Activated naive CD4-positive, alpha-beta T cell treated with anti-CD3 and anti-CD28 coated beads for 36 hours (primary cell): ENCODE measurements around the gene FLOT2. TPM values are rescaled to one million over a fixed set of nuclear protein-coding genes. Genes with fewer than 3 reads are reported as not detected.

Experiments used
- CTCF ChIA-PET: fragments of 350-600 bp; sonication (Branson Sonifier 250); formaldehyde crosslinking; loops from one replicate; lab custom pipeline; 2021; ENCODE audit warnings: antibody characterized with exemption; lab: Charles Lee
- DNase-seq: peaks from one replicate; pipeline ENCODE4 v3.0.0-alpha.2; 2020
- H3K27ac Mint-ChIP-seq: one replicate; pipeline ENCODE4 v1.8.0; 2021; ENCODE audit warnings: mild to moderate bottlenecking, mixed read lengths
- H3K27me3 Mint-ChIP-seq: one replicate; pipeline ENCODE4 v1.8.0; 2021; ENCODE audit warnings: low read depth, mixed read lengths
- H3K36me3 Mint-ChIP-seq: one replicate; pipeline ENCODE4 v1.8.0; 2021; ENCODE audit warnings: low read depth, mixed read lengths
- H3K4me1 Mint-ChIP-seq: one replicate; pipeline ENCODE4 v1.8.0; 2021; ENCODE audit warnings: low read depth, mixed read lengths
- H3K4me3 Mint-ChIP-seq: one replicate; pipeline ENCODE4 v1.8.0; 2021; ENCODE audit warnings: mild to moderate bottlenecking, moderate library complexity, mixed read lengths
- H3K9me3 Mint-ChIP-seq: one replicate; pipeline ENCODE4 v1.8.0; 2021; ENCODE audit warnings: mixed read lengths
- intact Hi-C: fragments of 100-400 bp; cut with micrococcal nuclease; formaldehyde crosslinking; loops from one replicate; pipeline ENCODE4 v1.15.1; 2023
- total RNA-seq, 2 experiments: library from RNA; stranded (reverse); gene quantifications; one replicate each; pipeline ENCODE4 v1.2.3, GENCODE V29; 2021

Gene FLOT2
- total RNA-seq, 2 experiments from 2014 or later, result 66.0 to 71.5 TPM

DNA sequence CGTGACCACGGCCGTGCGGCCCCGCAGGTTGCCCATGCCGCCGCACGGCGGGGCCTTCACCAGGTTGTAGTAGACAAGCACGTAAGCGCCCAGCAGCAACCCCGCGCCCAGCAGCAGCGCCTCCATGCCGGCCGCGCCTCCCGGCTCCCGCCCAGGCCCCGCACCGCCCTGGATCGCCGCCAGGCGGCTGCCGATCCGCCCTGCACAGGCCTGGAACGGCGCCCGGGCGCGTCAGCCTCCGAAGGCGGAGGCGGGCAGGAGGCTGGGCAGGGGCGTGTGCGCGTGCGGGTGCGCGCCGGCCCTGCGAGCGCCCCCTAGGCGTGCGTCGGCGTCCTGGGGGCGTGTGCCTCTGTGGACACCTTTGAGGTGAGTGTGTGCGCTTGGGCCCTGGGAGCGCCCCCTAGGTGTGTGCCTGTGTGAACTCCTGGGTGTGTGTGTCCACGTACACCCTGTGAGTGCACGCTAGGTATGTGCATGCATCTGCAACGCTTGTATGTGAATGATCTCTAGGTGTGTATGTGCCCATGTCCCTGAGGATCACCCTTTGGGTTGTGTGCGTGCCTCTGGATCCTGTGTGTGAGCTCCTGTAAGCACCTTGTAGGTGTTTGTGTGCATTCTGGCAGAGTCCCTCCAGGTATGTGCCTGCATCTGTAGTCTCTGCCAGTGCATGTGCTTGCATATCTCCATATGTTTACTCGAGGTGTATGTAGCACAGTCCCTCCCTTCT lies 5.4 kb upstream of the FLOT2 start, which contains the start of gene DHRS13:
TSS of gene DHRS13 (minus strand) at position 261 of the 727 bp plus-strand sequence. CDS start at position 126, 135 bp downstream.
- H3K36me3 Mint-ChIP-seq, result peaks cover 30% of the 10 kb centered on the region

GRCh38 chr17:28901866-28902818 lies 4.6 kb upstream of the FLOT2 start:
- Mint-ChIP-seq H3K4me1 (peaks cover 39% of the 10 kb centered on the region), H3K9me3 (no peaks in the 10 kb centered on the region), H3K4me3 (peak overlapping the region; percentile 98), H3K27me3 (no peaks in the 10 kb centered on the region), H3K27ac (peak overlapping the region; percentile 88), H3K36me3 (peaks cover 35% of the 10 kb centered on the region)
- intact Hi-C loops, result loop anchor here (5.0 kb wide), 1 partner anchor 255 kb away; the partner anchor contains the start of gene BLTP2
- CTCF ChIA-PET, result interaction anchor here (0.6 to 7.1 kb wide), 24 partner anchors 9 to 258 kb away, joined by 3 to 34 read pairs (median 3); partner anchors contain the start of genes BLTP2, ERAL1, FAM222B and NEK8
- peak; percentile 70 for DNase-seq

More for the DNA sequence above, 5.4 kb upstream of the FLOT2 start, which contains the start of gene DHRS13:
- peak; percentile 93 for DNase-seq
- CTCF ChIA-PET, result interaction anchor here (0.6 to 7.1 kb wide), 23 partner anchors 8 to 258 kb away, joined by 3 to 34 read pairs (median 4); partner anchors contain the start of genes BLTP2, ERAL1, NEK8 and PHF12
- Mint-ChIP-seq H3K27me3 (no peaks in the 10 kb centered on the region), H3K27ac (peak within 1 kb of the TSS; percentile 88), H3K4me1 (peaks cover 35% of the 10 kb centered on the region), H3K4me3 (peak within 1 kb of the TSS; percentile 98), H3K9me3 (no peaks in the 10 kb centered on the region)
- intact Hi-C loops, result loop anchor here (1.0 to 5.0 kb wide), 8 partner anchors 11 to 256 kb away; partner anchors contain the start of gene BLTP2

GRCh38 chr17:28900986-28901726 lies 3.6 kb upstream of the FLOT2 start:
- Mint-ChIP-seq H3K4me3 (peak overlapping the region; percentile 98), H3K9me3 (no peaks in the 10 kb centered on the region), H3K27ac (peak overlapping the region; percentile 88), H3K4me1 (peaks cover 42% of the 10 kb centered on the region), H3K27me3 (no peaks in the 10 kb centered on the region), H3K36me3 (peaks cover 32% of the 10 kb centered on the region)
- CTCF ChIA-PET, result interaction anchor here (0.6 to 7.1 kb wide), 17 partner anchors 8 to 211 kb away, joined by 3 to 34 read pairs (median 4); partner anchors contain the start of genes FAM222B, NEK8 and TLCD1
- DNase-seq, result no peak
- intact Hi-C loops, result loop anchor here (5.0 kb wide), 1 partner anchor 254 kb away; the partner anchor contains the start of gene BLTP2

GRCh38 chr17:28899212-28899815 lies 1.8 kb upstream of the FLOT2 start:
- CTCF ChIA-PET, result interaction anchor here (0.6 to 4.1 kb wide), 8 partner anchors 50 to 172 kb away, joined by 3 to 21 read pairs (median 4); partner anchors contain the start of genes FAM222B and TLCD1
- peaks cover 32% of the 10 kb centered on the region for H3K36me3 Mint-ChIP-seq
- peak overlapping the region; percentile 61 for H3K27ac Mint-ChIP-seq
- intact Hi-C loops, result loop anchor here (10.0 kb wide), 1 partner anchor 235 kb away; no protein-coding TSS in a partner anchor
- peaks cover 54% of the 10 kb centered on the region for H3K4me1 Mint-ChIP-seq
- DNase-seq, result no peak
- H3K9me3 Mint-ChIP-seq, result no peaks in the 10 kb centered on the region
- H3K27me3 Mint-ChIP-seq, result no peaks in the 10 kb centered on the region
- peak overlapping the region; percentile 10 for H3K4me3 Mint-ChIP-seq

DNA sequence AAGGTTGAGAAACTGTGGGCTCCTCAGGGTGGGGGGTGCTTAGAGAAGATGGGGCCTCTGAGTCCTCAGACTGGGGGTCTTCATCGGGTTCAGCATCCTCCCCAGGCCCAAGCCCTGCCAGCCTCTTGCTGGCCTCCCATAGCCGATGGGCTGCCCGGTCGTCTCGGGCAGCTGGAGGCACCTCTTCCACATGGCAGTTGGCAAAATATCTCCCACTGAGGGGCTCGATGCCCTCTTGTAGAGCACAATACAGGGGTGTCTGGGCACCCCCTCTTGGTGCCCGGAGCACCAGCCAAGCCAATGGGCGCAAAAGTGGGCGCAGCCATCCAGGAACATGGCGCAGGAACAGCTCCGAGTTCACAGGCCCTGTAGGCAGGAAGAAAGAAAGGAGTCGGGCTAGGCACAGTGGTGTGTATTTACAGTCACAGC lies 1.0 kb upstream of the FLOT2 start:
- peak overlapping the region; percentile 93 for H3K27ac Mint-ChIP-seq
- no peak for DNase-seq
- H3K4me1 Mint-ChIP-seq, result peaks cover 62% of the 10 kb centered on the region
- H3K9me3 Mint-ChIP-seq, result no peaks in the 10 kb centered on the region
- no peak overlapping the region for H3K4me3 Mint-ChIP-seq
- no peaks in the 10 kb centered on the region for H3K27me3 Mint-ChIP-seq
- CTCF ChIA-PET, result interaction anchor here (0.7 to 4.1 kb wide), 11 partner anchors 8 to 172 kb away, joined by 3 to 21 read pairs (median 4); partner anchors contain the start of genes FAM222B and TLCD1
- H3K36me3 Mint-ChIP-seq, result peaks cover 32% of the 10 kb centered on the region
- intact Hi-C loops, result loop anchor here (10.0 kb wide), 1 partner anchor 236 kb away; no protein-coding TSS in a partner anchor

DNA sequence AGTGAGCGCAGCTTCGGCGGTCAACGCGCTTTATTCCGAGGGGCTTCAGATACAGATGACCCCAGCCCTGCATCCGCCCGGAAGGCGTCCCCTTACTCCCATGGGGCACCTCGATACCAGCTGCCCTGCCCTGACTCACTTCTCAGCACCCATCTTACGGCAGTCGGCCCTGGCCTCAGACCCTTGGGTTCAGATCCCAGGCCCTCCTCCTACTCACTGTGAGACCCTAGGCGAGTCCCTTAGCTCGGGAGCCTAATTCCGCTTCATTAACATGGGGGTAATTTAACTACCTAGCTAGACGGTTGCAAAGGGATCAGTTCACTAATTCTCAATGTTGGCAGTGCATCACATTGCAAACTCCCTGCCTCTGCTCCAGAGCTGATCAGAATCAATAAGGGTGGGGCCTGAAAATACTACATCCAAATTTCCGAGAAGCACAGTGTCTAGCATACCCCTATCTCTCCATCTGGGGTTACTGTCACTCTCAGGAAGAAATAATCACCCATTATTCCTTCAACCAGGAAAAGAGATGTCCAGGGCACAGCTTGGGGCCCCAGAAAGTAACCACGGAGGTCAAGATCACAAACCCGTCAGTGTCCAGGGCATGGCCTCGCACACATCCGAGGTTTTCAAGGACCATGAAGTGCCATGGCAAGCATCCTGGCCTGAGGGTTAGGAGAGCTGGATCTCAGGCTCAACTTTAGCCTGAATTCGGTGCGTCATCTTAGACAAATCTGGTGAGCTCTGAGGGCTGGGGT lies 415 bp upstream of the FLOT2 start:
- H3K4me3 Mint-ChIP-seq, result peak overlapping the region; percentile 94
- H3K27me3 Mint-ChIP-seq, result no peaks in the 10 kb centered on the region
- peaks cover 36% of the 10 kb centered on the region for H3K36me3 Mint-ChIP-seq
- peak overlapping the region; percentile 93 for H3K27ac Mint-ChIP-seq
- CTCF ChIA-PET, result interaction anchor here (0.7 to 4.1 kb wide), 12 partner anchors 9 to 171 kb away, joined by 3 to 21 read pairs (median 4); partner anchors contain the start of genes FAM222B and TLCD1
- H3K4me1 Mint-ChIP-seq, result peaks cover 68% of the 10 kb centered on the region
- H3K9me3 Mint-ChIP-seq, result no peaks in the 10 kb centered on the region
- intact Hi-C loops, result loop anchor here (1.0 to 10.0 kb wide), 10 partner anchors 19 to 237 kb away; partner anchors contain the start of genes FAM222B and NEK8
- DNase-seq, result peak; percentile 53

- peak overlapping the region; percentile 93 for H3K27ac Mint-ChIP-seq
- H3K4me1 Mint-ChIP-seq, result peaks cover 72% of the 10 kb centered on the region
- no peaks in the 10 kb centered on the region for H3K27me3 Mint-ChIP-seq
- H3K4me3 Mint-ChIP-seq, result peak overlapping the region; percentile 94
- H3K9me3 Mint-ChIP-seq, result no peaks in the 10 kb centered on the region
- H3K36me3 Mint-ChIP-seq, result peaks cover 32% of the 10 kb centered on the region
- CTCF ChIA-PET, result interaction anchor here (1.0 to 5.1 kb wide), 7 partner anchors 18 to 169 kb away, joined by 3 to 30 read pairs (median 4); partner anchors contain the start of genes NEK8 and TLCD1
- intact Hi-C loops, result loop anchor here (2.0 to 10.0 kb wide), 4 partner anchors 20 to 238 kb away; no protein-coding TSS in a partner anchor
- no peak for DNase-seq
These were observed 1.0 kb downstream of the FLOT2 start for GRCh38 chr17:28896491-28896883.

- no peak for DNase-seq
- CTCF ChIA-PET, result interaction anchor here (1.0 to 5.1 kb wide), 8 partner anchors 17 to 168 kb away, joined by 3 to 30 read pairs (median 4); partner anchors contain the start of genes NEK8 and TLCD1
- Mint-ChIP-seq H3K4me3 (peak overlapping the region; percentile 94), H3K36me3 (peaks cover 35% of the 10 kb centered on the region), H3K4me1 (peaks cover 74% of the 10 kb centered on the region), H3K27me3 (no peaks in the 10 kb centered on the region), H3K9me3 (no peaks in the 10 kb centered on the region), H3K27ac (peak overlapping the region; percentile 93)
- intact Hi-C loops, result loop anchor here (2.0 to 10.0 kb wide), 4 partner anchors 21 to 239 kb away; no protein-coding TSS in a partner anchor
These were observed 1.6 kb downstream of the FLOT2 start for GRCh38 chr17:28895794-28896447.
